Bronchial epithelial cell (primary cell): ENCODE data around the gene OSBPL7. TPM values are rescaled to one million over a fixed set of nuclear protein-coding genes. Genes with fewer than 3 reads are reported as not detected.
A peak's percentile ranks its signal among the peaks of the same experiment; 100 is the strongest.

Experiments
- DNase-seq: peaks from one replicate; pipeline ENCODE4 v3.0.0-alpha.2; 2010; ENCODE audit warnings: low read depth
- FAIRE-seq: peaks from 2 replicates; lab custom pipeline; 2011; peaks lifted over from hg19 to GRCh38; lab: Jason Lieb, UNC
- H3K27me3 ChIP-seq: 2 replicates; pipeline ENCODE4 v1.5.1; 2011; ENCODE audit warnings: low read length; ENCODE audit not compliant: control insufficient read depth, insufficient read depth
- H3K36me3 ChIP-seq: 2 replicates; pipeline ENCODE4 v1.5.1; 2011; ENCODE audit warnings: low read length; ENCODE audit not compliant: control insufficient read depth, insufficient read depth
- H3K4me3 ChIP-seq: 2 replicates; pipeline ENCODE4 v1.5.1; 2011; ENCODE audit warnings: mild to moderate bottlenecking, low read depth, low read length, control low read depth
- total RNA-seq: library from RNA; depleted of rRNA; stranded (reverse); fragments of >200 nt; gene quantifications from 2 replicates; pipeline ENCODE4 v1.2.1, GENCODE V29; 2014
- TF ChIP-seq, protein P1 (sequence below): IDR thresholded peaks from 2 replicates; pipeline ENCODE4 v1.5.1; 2011; ENCODE audit warnings: mild to moderate bottlenecking, moderate library complexity, low read length, control low read depth, inconsistent platforms; ENCODE audit not compliant: insufficient read depth, severe bottlenecking

Gene OSBPL7
- total RNA-seq, 1 donor from 2014 or later = 1.3 TPM

DNA sequence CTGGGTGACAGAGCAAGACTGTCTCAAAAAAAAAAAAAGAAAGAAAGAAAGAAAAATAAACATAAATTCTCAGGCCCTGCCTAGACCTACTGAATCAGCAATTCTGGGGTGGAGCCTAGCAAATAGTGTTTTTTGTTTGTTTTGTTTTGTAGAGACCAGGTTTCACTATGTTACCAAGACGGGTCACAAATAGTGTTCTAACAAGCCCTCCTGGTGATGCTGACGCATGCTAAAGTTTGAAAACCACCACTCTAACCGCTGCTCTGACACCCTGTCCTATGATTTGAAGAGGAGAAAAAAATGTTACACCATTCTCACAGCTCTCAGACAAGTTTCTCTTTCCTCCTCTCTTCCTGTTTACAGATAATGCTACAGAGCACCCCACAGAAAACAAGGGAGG, 8.3 kb upstream of the OSBPL7 start:
- peaks cover 21% of the 10 kb centered on the region for H3K36me3 ChIP-seq
- FAIRE-seq (no peak), DNase-seq (no peak)
- TF ChIP-seq, protein P1, sequence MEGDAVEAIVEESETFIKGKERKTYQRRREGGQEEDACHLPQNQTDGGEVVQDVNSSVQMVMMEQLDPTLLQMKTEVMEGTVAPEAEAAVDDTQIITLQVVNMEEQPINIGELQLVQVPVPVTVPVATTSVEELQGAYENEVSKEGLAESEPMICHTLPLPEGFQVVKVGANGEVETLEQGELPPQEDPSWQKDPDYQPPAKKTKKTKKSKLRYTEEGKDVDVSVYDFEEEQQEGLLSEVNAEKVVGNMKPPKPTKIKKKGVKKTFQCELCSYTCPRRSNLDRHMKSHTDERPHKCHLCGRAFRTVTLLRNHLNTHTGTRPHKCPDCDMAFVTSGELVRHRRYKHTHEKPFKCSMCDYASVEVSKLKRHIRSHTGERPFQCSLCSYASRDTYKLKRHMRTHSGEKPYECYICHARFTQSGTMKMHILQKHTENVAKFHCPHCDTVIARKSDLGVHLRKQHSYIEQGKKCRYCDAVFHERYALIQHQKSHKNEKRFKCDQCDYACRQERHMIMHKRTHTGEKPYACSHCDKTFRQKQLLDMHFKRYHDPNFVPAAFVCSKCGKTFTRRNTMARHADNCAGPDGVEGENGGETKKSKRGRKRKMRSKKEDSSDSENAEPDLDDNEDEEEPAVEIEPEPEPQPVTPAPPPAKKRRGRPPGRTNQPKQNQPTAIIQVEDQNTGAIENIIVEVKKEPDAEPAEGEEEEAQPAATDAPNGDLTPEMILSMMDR = no peak
- H3K27me3 ChIP-seq = no peaks in the 10 kb centered on the region
- no peak overlapping the region for H3K4me3 ChIP-seq

DNA sequence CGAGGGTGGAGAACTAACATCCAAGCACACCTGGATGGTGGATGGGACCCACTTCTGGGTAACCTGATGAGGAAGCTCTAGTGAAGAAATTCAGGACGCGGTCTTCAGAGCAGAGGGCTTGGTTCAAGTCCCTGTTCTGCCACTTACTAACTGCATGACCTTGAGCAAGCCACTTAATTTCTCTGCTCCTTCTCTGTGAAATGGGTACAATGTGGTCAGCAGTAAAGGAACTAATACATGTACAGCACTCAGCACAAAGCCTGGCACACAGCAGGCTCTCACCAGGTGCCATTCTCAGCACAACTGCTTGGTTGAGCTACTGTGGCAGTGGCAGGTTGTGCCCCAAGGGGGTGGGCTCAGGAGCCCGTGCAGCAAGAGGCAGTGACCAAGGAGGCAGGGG, 1.9 kb upstream of the OSBPL7 start:
- no peak overlapping the region for H3K4me3 ChIP-seq
- TF ChIP-seq, protein P1 = no peak
- no peaks in the 10 kb centered on the region for H3K27me3 ChIP-seq
- DNase-seq (no peak), FAIRE-seq (peak; percentile 55)
- H3K36me3 ChIP-seq = peaks cover 30% of the 10 kb centered on the region

DNA sequence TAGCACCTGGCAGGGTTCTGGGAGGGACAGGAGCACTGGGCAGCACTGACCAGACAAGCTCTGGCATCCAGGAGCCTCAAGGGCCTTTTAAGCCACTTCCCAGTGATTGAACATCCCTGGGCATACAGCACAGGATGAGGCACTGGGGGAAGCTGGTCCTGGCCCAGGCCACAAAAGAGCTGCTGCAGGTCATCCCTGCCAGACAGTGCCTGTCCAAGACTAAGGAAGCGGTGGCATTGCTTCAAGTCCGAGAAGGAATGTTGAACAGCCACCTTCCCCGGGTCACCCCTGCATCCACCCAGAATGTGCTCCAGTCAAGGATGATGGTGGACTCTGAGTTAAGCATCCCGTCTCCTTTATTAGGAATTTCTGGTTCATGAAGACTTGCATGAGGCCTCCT, 1.2 kb upstream of the OSBPL7 start:
- TF ChIP-seq, protein P1 = no peak
- DNase-seq (no peak), FAIRE-seq (no peak)
- H3K4me3 ChIP-seq = no peak overlapping the region
- peaks cover 28% of the 10 kb centered on the region for H3K36me3 ChIP-seq
- no peaks in the 10 kb centered on the region for H3K27me3 ChIP-seq

DNA sequence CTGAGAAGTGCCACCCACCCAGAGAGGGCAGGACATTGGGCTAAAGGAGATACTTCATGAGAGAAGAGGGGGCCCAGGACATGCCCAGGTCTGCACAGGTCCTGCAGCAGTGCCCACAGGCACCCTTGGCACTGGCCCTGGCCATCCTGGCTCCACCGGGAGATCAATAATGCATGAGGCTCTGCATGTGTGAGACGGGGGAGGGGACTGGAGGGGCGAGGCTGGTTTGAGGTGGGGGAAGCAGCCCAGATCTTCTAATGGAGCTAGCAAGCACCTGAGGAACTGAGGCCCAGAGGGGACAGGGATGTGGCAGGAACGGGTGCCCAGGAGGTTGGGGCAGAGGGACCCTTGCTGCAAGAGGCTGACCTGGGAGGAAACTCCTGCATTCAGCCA, 567 bp downstream of the OSBPL7 start:
- H3K4me3 ChIP-seq = peak overlapping the region; percentile 46
- TF ChIP-seq, protein P1 = no peak
- H3K36me3 ChIP-seq = peaks cover 19% of the 10 kb centered on the region

DNA sequence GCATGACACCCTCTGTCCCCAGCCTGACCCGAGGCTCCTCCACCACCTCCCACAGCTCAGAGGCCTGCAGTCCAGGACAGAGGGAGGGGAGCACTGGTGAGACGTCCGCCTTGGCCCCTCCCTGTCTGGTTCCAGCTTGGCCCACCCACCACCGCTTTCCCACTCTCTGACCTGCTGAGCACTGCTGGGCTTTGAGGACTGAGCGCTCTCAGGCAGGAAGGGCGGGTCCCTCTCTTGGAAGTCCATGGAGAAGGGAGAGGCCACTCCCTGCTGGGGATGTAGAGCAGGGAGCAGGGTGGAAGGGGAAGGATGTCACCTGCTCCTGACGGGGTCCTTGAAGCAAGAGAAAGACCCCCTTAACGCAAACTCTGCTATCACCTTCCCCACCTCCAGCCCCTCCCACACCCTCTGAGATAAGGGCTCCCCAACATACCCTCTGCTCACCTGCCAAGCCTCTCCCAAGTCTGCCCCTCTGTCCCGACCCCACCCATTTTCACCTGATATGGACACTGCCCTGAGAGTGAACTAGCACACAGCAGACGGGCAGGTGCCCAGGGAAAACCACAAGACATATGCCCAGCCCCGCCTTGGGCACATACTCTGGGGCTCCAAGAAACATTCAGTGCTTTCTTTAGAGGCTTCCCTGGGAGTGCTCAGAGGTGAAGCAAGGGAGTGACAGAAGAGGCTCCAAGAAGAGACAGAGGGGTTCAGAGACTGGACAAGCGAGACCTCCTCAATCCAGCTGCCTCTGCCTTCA, 1.4 kb downstream of the OSBPL7 start:
- FAIRE-seq (no peak), DNase-seq (no peak)
- no peak overlapping the region for H3K4me3 ChIP-seq
- H3K36me3 ChIP-seq = peaks cover 22% of the 10 kb centered on the region
- H3K27me3 ChIP-seq = no peaks in the 10 kb centered on the region
- TF ChIP-seq, protein P1 = no peak

More for the DNA sequence above, 567 bp downstream of the OSBPL7 start:
- no peak for DNase-seq
- no peaks in the 10 kb centered on the region for H3K27me3 ChIP-seq
- no peak for FAIRE-seq
